Small intestine (tissue), 7 donors: ENCODE measurements around the gene CFAP221. TPM values are rescaled to one million over a fixed set of nuclear protein-coding genes. Genes with fewer than 3 reads are reported as not detected.
A peak's percentile ranks its signal among the peaks of the same experiment; 100 is the strongest.
"Not testable (repeated sequence)": the region's sequence is repeated elsewhere in the genome, so short reads cannot be mapped to it uniquely, and the experiment has no call there.

Experiments used
- DNase-seq, 2 donors: peaks; one replicate each; pipeline versions ENCODE4 v3.0.0 to v3.0.0-alpha.2; 2013
- FAIRE-seq: peaks from 2 replicates; lab custom pipeline; 2012; peaks lifted over from hg19 to GRCh38; lab: Jason Lieb, UNC
- H3K27ac ChIP-seq, 3 donors: one replicate each; pipeline ENCODE4 v1.5.1; 2013; ENCODE audit warnings: low read length in 2 of 3, mild to moderate bottlenecking in 2 of 3, control low read depth in 1 of 3, inconsistent platforms in 1 of 3, low read depth in 1 of 3, moderate library complexity in 1 of 3
- H3K27me3 ChIP-seq, 3 donors: one replicate each; pipeline ENCODE4 v1.6.1; 2013; ENCODE audit warnings: low read length in 3 of 3, inconsistent platforms in 1 of 3; ENCODE audit not compliant: control insufficient read depth in 3 of 3, insufficient read depth in 3 of 3
- H3K36me3 ChIP-seq, 3 donors: one replicate each; pipeline ENCODE4 v1.6.1; 2013; ENCODE audit warnings: low read length in 3 of 3, inconsistent platforms in 1 of 3, low read depth in 1 of 3, mild to moderate bottlenecking in 1 of 3, moderate library complexity in 1 of 3; ENCODE audit not compliant: control insufficient read depth in 3 of 3, insufficient read depth in 2 of 3
- H3K4me1 ChIP-seq, 3 donors: one replicate each; pipeline ENCODE4 v1.6.1; 2013; ENCODE audit warnings: low read length in 2 of 3, inconsistent platforms in 1 of 3, low read depth in 1 of 3, mild to moderate bottlenecking in 1 of 3, moderate library complexity in 1 of 3; ENCODE audit not compliant: control insufficient read depth in 3 of 3, insufficient read depth in 2 of 3
- H3K4me3 ChIP-seq, 3 donors: one replicate each; pipeline ENCODE4 v1.5.1; 2013; ENCODE audit warnings: low read length in 3 of 3, control low read depth in 1 of 3, inconsistent platforms in 1 of 3, low read depth in 1 of 3, mild to moderate bottlenecking in 1 of 3, moderate library complexity in 1 of 3
- H3K9me3 ChIP-seq, 2 donors: one replicate each; pipeline ENCODE4 v1.6.1; 2013; ENCODE audit warnings: low read depth in 1 of 2, low read length in 1 of 2; ENCODE audit not compliant: control insufficient read depth in 2 of 2, insufficient read depth in 1 of 2
- whole genome bisulfite sequencing, 3 donors: extraction: QIAGEN DNeasy Blood & Tissue Kit; methylation state at CpG; one replicate each; pipeline ENCODE4 v1.1.7; 2013; 5-methylcytosine and 5-hydroxymethylcytosine counted together
- polyA plus RNA-seq, 4 donors: library from polyadenylated mRNA; stranded (reverse) in 3 of 4; unstranded in 1 of 4; fragments of 200-250 nt in 3 of 4; fragments of 120-200 nt in 1 of 4; gene quantifications; one replicate each; pipeline versions ENCODE4 v1.2.1 to v1.2.3, GENCODE V29; 2013
- donor health status: healthy with polysubstance abuse.
- donor health status: control.
- donor health status: control.
- donor health status: Bipolar disorder and iron deficiency.
- donor health status: healthy.

Gene CFAP221
- polyA plus RNA-seq, 4 donors, result 2.2 to 19.4 (median 6.6) TPM

DNA sequence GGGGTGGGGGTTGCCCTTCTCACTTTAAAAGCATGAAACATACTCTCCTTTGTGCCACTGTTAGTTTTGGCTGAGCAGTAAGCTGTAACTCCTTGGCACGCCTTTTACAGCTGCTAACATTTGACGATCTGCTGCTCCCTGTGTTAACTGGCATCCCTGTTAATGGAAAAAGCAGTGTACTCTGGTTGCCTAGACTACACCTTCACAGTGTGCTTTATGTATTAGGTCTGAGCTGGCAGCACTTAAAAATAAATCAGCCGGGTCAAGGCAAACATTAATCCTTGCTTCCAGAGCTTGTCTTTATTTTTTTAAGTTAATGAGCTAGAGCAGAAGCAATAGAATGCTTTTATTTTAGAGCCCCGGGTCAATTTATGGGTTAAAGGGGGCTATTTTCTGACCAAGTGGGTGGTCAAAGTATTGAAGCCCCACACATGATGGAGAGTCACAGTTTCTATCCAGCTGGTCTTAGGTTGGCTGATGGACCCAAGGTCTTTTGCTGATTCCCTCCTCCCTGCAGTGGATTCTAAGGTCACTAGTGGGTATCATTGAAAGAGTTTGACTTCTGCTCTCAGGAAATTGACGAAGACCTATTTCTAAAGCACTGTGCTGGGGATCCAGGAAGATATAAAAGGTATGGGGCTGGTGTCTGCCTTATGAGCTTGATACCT lies 54.5 kb downstream of the CFAP221 start:
- peaks cover 0 to 3% (median 0%) of the 10 kb centered on the region in 3 donors for H3K4me1 ChIP-seq
- H3K36me3 ChIP-seq, result peaks cover 0 to 8% (median 0%) of the 10 kb centered on the region in 3 donors
- DNase-seq (peak in 1 of 2 donors; percentile 14), FAIRE-seq (no peak)
- H3K4me3 ChIP-seq, result no peak overlapping the region
- no peaks in the 10 kb centered on the region for H3K27me3 ChIP-seq
- 25 to 59% (median 38%) methylated on average over 5 of the region's 5 CpGs for WGBS, 3 donors
- H3K9me3 ChIP-seq, result no peaks in the 10 kb centered on the region
- H3K27ac ChIP-seq, result no peak overlapping the region

DNA sequence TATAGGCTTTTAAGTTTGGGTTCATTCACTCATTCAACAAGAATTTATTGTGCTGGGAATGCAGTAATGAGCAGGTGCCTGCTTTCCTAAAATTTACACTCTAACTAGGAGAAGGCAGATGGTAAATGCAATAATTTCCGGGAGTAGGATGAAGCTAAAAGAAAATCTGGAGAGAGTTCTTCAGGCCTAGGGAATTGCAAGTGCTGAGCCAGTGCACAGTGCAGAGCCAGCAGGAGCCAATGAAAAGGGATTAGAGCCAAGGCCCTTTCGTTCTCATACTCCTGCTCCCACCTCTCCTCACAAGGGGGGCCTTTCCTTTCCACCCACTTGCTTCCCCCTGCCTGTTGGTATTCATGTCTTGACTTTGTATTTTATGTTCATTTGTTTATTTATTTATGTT lies 55.1 kb downstream of the CFAP221 start:
- Histone ChIP-seq H3K27me3 (no peaks in the 10 kb centered on the region), H3K4me3 (no peak overlapping the region), H3K36me3 (peaks cover 0 to 8% (median 0%) of the 10 kb centered on the region in 3 donors), H3K27ac (no peak overlapping the region), H3K9me3 (no peaks in the 10 kb centered on the region), H3K4me1 (peaks cover 0 to 3% (median 0%) of the 10 kb centered on the region in 3 donors)
- 76 to 88% (median 80%) methylated on average over 2 of the region's 2 CpGs for WGBS, 3 donors
- DNase-seq (no peak), FAIRE-seq (no peak)

DNA sequence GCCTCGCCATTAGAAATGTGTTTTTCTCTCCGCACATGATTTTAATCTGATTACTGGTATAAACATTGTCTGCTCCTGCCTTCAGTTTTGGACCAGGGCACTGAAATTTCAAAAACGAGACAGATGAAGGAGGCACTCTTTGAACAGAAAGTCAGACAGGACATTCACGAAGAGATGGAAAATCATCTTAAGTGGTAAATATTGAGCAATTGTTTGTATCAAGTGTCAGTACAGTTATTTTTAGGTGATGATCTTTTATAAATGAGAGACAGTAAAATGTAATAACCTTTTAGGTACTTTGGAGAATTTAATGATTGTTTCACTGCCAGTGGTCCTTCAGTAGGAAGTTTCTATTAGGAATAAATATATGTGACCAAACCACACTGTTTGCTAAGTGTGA lies 60.8 kb downstream of the CFAP221 start:
- Histone ChIP-seq H3K36me3 (peaks cover 0 to 10% (median 0%) of the 10 kb centered on the region in 3 donors), H3K27ac (no peak overlapping the region), H3K9me3 (no peaks in the 10 kb centered on the region), H3K4me1 (no peaks in the 10 kb centered on the region), H3K4me3 (no peak overlapping the region), H3K27me3 (no peaks in the 10 kb centered on the region)
- DNase-seq (no peak), FAIRE-seq (no peak)
- WGBS, 3 donors, result 77 to 92% (median 81%) methylated on average over 4 of the region's 4 CpGs

DNA sequence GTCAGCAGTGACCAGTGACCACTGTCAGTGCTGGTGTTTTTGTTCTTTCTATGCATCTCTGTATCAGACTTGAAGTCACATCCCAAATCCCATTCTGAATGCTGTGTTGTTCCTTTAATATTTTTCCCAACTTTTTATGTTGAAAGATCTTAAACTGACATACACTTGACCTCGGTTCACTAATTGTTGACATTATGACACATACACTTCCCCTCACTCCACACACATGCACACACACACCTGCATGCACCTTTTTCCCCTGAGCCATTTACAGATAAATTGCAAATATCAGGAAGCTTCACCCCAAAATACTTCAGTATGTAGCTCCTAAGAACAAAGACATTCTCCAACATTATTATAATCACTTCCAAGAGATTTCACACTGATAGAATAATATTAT lies 62.4 kb downstream of the CFAP221 start:
- no peak for DNase-seq
- WGBS, 3 donors, result 49 to 72% (median 54%) methylated on average over 1 of the region's 1 CpG
- FAIRE-seq, result no peak

DNA sequence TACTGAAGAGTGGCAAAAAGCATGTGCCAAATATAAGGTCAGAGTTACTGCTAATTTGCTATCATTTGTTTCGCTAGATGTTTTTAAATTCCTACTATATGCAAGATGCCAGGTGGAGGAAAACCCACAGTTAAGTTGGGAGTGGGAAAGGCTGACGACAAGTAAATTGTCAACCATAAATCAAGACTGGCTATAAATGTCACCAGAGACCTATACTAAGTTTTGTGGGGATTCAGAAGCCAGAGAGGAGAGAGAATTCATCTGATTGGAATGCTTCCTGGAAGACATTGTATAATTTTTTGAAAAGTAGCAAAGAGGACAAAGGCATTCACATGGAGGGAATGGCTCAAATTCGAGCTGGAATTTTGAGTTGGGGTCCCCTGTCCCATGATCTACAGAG lies 64.3 kb downstream of the CFAP221 start:
- FAIRE-seq (no peak), DNase-seq (no peak)
- Histone ChIP-seq H3K9me3 (peaks cover 0 to 8% of the 10 kb centered on the region in 2 donors), H3K4me1 (no peaks in the 10 kb centered on the region), H3K27ac (no peak overlapping the region), H3K27me3 (no peaks in the 10 kb centered on the region), H3K4me3 (no peak overlapping the region), H3K36me3 (peaks cover 0 to 12% (median 0%) of the 10 kb centered on the region in 3 donors)
- WGBS, 3 donors, result 56 to 69% (median 58%) methylated on average over 3 of the region's 3 CpGs

More for the DNA sequence above, 62.4 kb downstream of the CFAP221 start:
- H3K4me3 ChIP-seq, result no peak overlapping the region
- H3K9me3 ChIP-seq, result no peaks in the 10 kb centered on the region
- H3K27me3 ChIP-seq, result no peaks in the 10 kb centered on the region
- H3K4me1 ChIP-seq, result no peaks in the 10 kb centered on the region
- H3K36me3 ChIP-seq, result peaks cover 0 to 12% (median 0%) of the 10 kb centered on the region in 3 donors
- no peak overlapping the region for H3K27ac ChIP-seq

DNA sequence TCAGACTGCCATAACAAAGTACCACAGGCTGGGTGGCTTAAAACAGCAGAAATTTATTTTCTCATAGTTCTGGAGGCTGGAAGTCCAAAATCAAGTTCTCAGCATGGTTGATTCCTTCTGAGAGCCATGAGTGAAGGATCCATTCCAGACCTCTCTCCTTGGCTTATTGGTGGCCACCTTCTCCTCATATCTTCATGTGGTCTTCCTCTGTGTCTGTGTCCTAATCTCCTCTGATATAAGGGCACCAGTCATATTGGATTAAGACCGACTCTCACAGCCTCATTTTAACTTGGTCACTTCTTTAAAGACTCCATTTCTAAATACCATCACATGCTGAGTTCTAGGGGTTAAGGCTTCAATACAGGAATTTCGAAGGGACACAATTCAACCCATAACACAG lies 65.1 kb downstream of the CFAP221 start:
- no peak overlapping the region for H3K4me3 ChIP-seq
- no peak for FAIRE-seq
- H3K27ac ChIP-seq, result no peak overlapping the region
- no peak for DNase-seq
- H3K36me3 ChIP-seq, result peaks cover 0 to 12% (median 0%) of the 10 kb centered on the region in 3 donors
- 82 to 93% (median 87%) methylated on average over 2 of the region's 2 CpGs for WGBS, 3 donors
- no peaks in the 10 kb centered on the region for H3K4me1 ChIP-seq
- peaks cover 0 to 10% of the 10 kb centered on the region in 2 donors for H3K9me3 ChIP-seq
- H3K27me3 ChIP-seq, result no peaks in the 10 kb centered on the region

DNA sequence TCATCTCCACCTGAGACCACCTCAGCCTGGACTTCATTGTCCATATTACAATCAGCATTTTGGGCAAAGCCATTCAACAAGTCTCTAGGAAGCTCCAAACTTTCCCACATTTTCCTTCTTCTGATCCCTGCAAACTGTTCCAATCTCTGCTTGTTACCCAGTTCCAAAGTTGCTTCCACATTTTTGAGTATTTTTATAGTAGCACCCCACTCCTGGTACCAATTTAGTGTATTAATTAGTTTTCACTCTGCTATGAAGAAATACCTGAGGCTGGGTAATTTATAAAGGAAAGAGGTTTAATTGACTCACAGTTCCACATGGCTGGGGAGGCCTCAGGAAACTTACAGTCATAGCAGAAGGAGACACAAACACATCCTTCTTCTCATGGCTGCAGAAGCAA lies 69.9 kb downstream of the CFAP221 start:
- FAIRE-seq, H3K4me1 ChIP-seq, DNase-seq, H3K27ac ChIP-seq, H3K4me3 ChIP-seq, H3K27me3 ChIP-seq: not testable (repeated sequence)
- H3K36me3 ChIP-seq, result peaks cover 0 to 30% (median 0%) of the 10 kb centered on the region in 3 donors
- H3K9me3 ChIP-seq, result peaks cover 0 to 37% of the 10 kb centered on the region in 2 donors

DNA sequence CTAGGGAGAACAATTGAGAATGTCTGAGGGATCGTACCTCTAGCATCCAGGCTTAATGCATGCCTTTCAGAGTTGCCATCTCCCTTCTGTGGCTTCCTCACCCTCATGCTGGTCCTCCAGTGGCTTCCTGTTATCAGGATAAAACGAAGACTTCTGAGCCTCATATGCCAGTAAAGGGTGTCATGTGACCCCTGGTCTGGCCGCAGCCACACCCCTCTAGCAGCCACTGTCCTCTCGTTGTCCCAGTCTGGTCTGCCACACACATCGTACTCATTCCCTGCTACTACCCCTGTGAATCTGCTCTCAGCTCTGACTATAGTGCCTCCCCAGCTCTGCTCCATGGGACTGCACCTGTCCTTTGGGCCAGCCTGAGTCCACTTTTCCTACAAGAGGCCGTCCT lies 72.2 kb downstream of the CFAP221 start:
- Histone ChIP-seq H3K4me1 (no peaks in the 10 kb centered on the region), H3K4me3 (no peak overlapping the region), H3K36me3 (peaks cover 0 to 26% (median 0%) of the 10 kb centered on the region in 3 donors), H3K27me3 (peaks cover 0 to 4% (median 0%) of the 10 kb centered on the region in 3 donors), H3K27ac (no peak overlapping the region), H3K9me3 (peaks cover 0 to 45% of the 10 kb centered on the region in 2 donors)
- DNase-seq (no peak), FAIRE-seq (no peak)
- 84 to 87% (median 84%) methylated on average over 6 of the region's 6 CpGs for WGBS, 3 donors
